Stimulated activated naive CD8-positive, alpha-beta T cell treated with anti-CD3 and anti-CD28 coated beads, Interleukin-15, Interleukin-2, amounts not matched to agents 100 U/mL and 50 U/mL, for 24 hours (primary cell): Measurements from ENCODE around the gene CDC73.

Experiments used
- ATAC-seq: fragments of 150-1000 bp; cut with Tn5 transposase; one replicate; pipeline ENCODE4 v1.10.0; 2021
- DNase-seq: peaks from one replicate; pipeline ENCODE4 v3.0.0; 2021

The CDC73 gene

DNA sequence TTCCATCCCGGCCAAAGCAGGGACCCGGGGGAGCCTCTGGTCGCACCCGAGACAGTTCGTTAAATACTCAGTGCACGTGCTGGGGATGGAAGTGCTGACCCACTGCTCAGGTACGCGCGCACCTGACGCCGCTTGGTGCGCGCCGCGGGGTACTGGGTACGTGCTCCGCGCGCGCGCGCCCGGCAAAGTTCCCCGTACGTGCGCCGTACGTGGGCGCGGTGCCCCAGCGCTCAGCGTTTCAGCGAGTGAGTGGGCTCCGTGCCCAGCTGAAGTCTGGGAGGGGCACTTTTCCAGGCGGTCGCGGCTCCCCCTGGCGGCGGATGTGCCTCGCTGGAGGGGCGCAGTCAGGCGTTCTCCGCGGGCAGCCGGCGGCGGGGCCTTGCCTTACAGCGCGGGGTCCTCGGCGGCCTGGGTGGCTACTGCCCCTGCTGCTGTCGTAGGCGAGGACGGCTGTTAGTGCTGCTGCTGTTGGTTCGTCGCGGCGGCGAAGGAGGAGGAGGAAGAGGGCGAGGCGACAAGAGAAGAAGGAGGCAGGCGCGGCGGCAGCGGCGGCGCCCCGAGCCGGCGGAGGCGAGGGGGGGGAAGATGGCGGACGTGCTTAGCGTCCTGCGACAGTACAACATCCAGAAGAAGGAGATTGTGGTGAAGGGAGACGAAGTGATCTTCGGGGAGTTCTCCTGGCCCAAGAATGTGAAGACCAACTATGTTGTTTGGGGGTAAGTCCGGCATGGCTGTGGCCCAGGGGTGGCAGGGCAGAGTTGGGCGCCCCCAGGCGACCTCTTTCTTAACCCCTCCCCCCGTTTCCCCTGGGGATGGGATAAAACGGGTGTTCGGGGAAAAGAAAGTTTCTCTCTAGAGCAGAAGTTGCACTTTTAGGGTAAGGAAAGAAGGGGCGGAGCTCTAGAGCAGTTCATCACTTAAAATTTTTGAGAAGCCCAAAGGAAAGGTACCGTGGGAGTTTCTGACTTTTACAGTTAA, at the start of gene CDC73:
TSS of gene CDC73 (plus strand) at position 416 of the 978 bp plus-strand sequence. CDS start at position 586, 170 bp downstream.
- DNase-seq (peak; percentile 100), ATAC-seq (peak; percentile 96)

DNA sequence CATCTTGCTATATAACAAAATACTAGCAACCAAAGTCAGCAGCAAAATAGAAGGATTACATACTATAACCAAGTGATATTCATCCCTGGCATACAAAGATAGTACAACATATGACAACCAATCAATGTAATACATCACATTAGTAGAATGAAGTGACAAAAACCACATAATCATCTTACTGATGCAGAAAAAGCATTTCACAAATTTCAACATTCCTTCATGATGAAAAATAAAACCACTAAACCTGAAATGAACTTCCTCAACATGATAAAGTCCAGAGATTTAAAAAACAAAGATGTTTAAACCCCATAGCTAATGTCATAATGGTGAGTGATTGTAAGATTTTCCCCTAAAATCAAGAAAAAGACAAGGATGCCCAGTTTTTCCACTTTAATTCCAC, 43.8 kb upstream of the CDC73 start:
- DNase-seq (no peak), ATAC-seq (no peak)

DNA sequence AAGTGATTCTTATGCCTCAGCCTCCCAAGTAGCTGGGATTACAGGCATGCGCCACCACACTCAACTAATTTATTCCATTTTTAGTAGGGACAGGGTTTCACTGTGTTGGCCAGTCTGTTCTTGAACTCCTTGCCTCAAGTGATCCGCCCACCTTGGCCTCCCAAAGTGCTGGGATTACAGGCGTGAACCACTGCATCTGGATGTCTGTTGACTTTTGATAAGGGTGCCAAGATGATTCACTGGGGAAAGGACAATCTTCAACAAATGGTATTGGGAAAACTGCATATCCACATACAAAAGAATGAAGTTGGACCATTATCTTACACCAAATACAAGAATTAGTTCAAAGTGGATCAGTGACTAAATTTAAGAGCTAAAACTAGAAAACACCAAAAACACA, 42.6 kb upstream of the CDC73 start:
- ATAC-seq = no peak
- no peak for DNase-seq

DNA sequence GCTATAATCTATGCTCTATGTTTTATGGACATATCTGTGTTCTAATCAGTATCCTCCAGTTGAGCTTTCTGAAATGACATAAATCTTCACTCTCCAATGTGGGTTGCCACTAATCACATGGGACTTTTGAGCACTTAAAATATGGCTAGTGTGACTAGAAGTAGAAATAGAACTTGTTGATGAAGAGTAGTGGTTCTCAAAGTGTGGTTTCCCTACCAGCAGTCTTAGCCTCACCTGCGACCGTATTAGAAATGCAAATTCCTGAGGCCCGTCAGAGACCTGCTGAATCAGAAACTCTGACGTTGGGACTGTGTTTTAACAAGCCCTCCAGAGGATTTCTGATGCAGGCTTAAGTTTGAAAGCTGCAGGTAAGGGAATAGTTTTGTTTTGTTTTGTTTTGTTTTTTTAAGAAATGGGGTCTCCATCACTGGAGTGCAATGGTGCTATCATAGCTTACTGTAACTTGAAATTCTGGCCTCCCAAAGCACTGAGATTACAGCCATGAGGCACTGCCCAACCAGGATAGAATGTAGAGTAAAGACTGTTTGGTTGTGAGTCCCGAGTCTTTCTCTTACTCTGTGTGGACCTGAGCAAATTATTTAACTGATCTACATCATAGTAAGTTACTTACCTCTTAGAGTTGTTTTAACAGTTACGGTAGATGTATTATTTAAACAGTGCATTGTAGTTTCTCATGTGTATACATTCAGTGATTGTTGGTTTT, 38.3 kb upstream of the CDC73 start:
- DNase-seq (no peak), ATAC-seq (no peak)

DNA sequence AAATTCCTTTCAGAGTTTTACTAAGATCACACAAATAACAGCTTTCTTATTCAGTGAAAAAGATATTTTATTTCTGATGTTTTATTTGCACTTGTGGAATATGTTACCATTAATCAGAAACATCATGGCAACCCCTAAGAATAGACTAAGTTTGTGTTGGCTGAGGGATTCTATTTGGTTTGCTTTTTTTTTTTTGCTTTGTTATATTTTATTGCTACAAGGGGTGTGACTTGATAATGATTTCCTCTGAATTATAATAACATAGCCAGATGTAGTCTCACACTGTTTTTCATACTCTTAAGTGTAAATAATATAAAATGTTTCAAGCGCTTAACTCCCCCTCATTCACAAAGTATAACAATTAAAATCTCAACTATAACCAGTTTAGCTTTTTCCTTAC, 36.6 kb upstream of the CDC73 start:
- DNase-seq (no peak), ATAC-seq (no peak)

DNA sequence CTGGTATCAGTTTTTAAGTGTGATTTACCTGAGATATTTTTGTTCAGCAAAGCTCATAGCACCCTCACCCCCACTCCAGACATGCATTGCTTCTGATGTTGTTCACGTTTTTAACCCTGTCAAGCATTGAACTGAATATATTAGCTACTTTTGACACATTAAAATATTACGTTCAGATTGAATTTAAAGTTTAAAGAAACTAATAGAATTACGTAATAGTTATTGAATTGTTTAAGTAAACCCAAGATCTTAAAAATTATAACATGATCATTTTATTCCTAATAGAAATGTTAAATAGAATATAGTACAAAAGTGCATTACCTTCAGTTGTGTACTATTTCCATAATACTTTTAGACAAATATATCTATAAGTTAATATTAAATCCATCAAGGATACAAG, 35.5 kb upstream of the CDC73 start:
- DNase-seq = no peak
- no peak for ATAC-seq

DNA sequence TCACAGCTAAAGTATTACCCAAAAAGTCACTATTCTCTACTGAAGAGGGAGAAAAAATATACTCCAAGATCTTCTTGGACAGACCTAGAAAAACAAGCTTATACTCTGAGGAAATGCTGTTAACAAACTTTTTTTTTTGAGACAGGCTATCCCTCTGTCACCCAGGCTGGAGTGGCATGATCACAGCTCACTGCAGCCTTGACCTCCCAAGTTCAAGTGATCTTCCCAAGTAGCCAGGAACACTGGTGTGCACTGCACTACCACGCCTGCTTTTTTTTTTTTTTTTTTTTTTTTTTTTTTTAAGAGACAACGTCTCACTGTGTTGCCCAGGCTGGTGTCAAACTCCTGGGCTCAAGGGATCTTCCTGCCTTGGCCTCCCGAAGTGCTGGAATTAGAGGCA, 33.9 kb upstream of the CDC73 start:
- no peak for ATAC-seq

DNA sequence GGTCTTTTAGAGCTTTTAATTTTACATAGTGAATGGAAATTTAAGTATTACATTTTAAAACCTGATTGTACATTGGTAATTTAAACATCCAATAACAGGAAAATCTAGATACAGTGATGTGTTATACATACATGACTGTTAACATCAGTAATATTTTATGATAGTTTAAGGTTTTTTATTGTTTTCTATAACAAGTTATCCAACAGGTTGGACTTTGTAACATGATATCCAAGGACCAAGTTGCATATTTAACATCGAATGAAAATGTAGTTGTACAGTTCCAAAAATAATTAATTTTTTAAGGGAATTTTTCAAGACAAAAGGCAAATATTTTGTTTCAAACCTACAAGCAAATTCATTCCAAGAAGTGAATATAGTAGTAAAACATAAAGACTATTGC, 31.0 kb upstream of the CDC73 start:
- DNase-seq = no peak
- no peak for ATAC-seq

More for the DNA sequence above, 33.9 kb upstream of the CDC73 start:
- no peak for DNase-seq

DNA sequence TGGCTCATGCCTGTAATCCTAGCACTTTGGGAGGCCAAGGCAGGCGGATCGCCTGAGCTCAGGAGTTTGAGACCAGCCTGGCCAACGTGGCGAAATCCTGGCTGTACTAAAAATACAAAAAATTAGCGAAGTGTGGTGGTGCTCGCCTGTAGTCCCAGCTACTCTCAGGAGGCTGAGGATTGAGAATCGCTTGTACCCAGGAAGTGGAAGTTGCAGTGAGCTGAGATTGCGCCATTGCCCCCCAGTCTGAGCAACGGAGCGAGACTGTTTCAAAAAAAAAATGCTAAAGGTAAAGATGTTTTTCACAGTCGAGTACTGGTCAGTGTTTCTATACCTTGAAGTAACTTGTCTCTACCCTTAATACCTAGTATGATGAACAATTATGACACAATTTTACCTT, 27.7 kb upstream of the CDC73 start:
- ATAC-seq (no peak), DNase-seq (no peak)

DNA sequence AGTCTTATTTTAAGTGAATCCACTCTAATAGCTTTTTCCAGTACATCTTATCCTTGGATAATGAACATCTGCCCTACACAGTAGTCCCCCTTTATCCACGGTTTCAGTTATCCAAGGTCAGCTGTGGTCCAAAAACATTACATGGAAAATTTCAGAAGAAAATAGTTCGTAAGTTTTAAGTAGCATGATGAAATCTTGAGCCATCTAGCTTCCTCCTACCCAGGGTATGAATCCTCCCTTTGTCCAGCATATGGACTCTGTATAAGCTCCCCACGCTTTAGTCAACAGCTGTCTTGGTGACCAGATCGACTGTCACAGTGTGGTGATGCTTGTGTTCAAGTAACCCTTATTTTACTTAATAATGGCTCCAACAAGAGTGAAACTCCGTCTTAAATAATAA, 19.2 kb upstream of the CDC73 start:
- no peak for ATAC-seq
- no peak for DNase-seq

DNA sequence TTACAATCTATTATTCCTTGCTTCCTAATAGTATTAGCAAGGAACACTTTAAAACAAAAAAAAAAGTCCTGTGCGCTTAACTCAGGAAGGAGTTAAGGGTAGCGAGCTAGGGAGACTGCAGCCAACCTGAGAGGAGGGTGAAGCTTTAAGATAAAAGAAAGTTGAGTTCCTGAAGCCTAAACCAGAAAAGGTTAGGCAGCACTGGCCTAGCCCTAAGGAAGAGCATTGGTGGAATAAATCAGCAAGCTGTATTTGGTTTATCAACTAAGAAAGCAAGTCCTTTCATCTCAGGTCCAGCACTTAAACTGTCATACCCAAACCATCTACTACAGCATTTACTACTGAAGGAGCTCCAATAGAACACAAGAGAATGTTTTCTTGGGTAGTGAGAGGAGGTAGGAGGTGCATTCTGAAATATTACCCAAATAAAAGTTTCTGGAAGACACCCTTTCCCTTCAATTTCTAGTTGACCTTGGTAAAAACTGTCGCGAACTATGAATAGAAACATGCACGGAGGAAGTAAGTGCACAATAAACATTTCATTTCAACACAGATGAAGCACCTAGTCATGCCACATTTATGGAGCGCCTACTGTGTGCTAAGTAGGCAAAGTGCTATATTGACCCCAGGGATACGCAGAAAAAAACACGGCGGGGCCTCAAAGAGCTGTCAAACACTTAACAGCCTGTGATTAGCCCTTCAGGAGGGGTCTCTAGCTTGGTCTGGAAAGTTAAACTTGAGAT, 17.9 kb upstream of the CDC73 start:
- DNase-seq = no peak
- ATAC-seq = no peak

DNA sequence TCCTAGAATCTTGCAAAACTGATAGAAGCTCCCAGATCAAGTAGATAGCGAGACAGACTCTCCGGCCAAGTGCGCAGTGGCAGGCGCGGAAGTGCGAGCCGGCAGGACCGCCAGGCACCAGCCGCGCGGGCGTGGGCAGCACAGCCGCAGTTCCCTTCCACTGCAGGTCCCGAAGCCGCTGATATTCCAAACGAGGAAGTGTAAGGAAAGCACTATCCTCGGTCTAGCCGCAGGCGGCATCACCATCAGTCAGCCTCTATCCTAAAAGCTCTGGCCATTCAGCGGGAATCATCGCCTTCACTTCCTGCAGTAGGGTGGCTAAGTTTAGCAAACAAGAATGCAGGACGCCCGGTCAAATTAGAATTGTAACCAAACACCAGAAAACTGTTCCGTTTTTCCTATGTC, 17.3 kb upstream of the CDC73 start:
- DNase-seq (peak; percentile 41), ATAC-seq (peak; percentile 26)

DNA sequence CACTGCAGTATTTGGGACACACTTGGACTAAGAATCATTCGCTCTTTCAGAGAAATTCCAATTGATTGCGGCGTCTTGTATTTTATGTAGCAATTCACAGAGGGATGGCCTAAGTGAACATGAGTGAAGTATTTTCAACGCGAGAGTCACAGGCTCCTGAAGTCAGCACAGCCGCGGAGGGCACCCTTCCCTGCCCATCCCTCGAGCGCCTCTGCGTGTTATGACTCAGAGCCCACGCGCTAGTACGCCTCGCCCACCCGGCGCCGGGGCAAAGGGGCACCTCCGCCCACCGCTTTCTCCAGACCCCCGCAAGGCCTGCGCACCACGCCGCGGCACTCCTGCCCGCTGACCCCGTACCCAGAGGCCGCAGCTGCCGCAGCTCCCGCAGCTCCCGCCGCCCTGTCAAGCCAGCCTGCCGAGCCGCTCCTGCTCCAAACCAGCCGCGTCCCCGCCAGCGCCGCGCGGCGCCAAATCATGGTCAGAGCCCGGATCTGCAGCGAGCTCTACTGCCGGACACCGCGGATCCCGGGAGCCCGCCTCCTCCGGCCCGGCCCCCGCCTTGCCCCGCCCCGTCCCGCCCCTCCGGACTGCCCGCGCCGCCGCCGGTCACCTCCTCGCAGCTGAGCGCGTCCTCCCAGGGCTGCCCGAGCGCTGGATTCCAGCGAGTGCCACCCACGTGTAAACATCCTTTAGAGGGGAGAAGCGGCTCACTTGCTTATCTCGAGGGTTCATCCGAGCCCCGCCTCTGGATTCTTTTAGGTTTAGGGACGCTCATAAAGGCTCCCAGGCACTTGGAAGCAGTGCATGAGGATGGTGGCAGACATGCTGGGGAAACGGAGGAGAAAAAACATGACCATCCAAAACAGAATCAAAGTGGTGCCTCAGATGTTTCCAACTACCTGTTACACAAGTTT, 16.7 kb upstream of the CDC73 start, which contains the start of gene GLRX2:
TSS of gene GLRX2 (minus strand) at position 508 of the 914 bp plus-strand sequence. CDS start at position 476, 32 bp downstream.
- DNase-seq = peak; percentile 73

DNA sequence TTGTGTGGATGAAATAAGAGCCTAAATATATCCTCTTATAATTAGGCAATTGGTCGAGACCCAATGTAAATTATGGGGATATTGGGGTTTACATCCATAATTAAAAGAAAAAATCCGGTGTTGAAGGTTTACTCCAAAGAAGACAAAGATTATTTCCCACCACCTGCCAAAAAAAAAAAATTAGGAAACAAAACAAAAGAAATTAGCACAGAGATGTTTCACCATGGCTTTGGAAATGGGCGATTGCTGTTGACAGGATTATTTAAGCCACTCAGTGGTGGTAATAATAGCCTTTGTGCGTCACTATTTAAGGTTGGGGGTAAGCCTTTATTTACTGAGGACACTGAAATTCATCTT, 16.0 kb upstream of the CDC73 start:
- no peak for ATAC-seq
- DNase-seq = no peak

More for the DNA sequence above, 16.7 kb upstream of the CDC73 start, which contains the start of gene GLRX2:
- ATAC-seq = peak; percentile 93

DNA sequence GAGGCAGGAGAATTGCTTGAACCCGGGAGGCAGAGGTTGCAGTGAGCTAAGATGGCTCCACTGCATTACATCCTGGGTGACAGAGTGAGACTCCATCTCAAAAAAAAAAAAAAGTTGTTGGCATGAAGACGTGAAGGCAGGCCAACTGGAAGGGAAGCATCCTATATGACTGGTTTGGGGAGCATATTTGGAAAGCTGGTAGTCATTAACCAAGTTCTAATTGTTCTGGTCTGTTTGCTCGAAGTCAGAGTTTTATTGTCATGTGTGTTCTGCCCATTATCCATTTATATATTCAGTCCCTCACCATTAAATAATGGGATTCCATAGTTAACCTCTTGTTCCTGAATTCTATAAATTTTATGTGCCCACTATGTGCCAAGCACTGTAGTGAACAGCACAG, 13.4 kb upstream of the CDC73 start:
- DNase-seq = no peak
- ATAC-seq = no peak

DNA sequence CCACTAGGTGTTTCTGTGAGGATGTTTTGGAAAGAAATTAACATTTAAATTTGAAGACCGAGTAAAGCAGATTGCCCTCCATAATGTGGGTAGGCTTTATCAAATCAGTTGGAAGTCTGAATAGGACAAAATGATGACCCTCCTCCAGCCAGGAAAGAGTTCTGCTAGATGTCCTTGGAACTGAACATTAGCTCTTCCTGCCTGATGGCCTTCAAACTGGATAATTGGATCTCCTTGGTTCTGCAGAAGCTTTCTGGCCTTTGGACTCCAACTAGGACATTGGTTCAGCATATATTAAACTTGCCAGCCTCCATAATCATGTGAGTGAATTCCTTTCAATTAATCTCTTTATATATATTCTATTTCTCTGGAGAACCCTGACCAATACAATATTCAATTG, 12.2 kb upstream of the CDC73 start:
- ATAC-seq = no peak
- DNase-seq = no peak

DNA sequence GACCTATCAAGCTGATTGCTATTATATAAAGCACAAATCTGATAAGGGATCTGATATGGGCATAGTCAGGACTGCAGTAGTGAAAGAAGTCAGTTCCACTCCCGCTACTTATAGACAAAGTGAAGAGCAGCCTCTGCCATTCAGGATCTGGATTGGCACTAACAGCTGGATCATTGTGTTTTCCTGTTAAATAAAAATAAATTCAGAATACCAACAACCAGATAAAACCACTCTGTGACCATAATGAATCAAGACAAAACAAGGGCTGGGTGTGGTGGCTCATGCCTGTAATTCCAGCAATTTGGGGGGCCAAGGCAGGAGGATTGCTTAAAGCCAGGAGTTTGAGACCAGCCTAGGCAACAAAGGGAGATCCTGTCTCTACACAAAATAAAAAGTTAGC, 11.6 kb upstream of the CDC73 start:
- DNase-seq (no peak), ATAC-seq (no peak)

DNA sequence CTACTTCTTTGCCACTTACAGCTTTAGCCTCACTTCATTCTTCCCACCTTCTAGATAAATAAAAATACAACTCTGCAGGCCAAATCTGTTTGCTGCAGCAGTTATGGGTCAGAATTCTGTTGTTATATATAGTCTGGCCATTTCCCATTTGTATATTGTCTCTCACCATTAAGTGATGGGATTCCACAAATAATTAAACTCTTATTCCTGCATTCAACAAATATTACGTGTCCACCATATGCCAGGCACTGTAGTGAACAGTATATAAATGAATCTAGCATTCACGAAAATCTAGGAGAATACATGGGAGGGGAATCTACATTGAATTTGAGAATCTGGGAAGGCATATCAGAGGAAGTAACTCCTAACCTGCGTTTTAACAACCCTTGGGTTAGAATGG, 11.0 kb upstream of the CDC73 start:
- no peak for ATAC-seq
- no peak for DNase-seq

DNA sequence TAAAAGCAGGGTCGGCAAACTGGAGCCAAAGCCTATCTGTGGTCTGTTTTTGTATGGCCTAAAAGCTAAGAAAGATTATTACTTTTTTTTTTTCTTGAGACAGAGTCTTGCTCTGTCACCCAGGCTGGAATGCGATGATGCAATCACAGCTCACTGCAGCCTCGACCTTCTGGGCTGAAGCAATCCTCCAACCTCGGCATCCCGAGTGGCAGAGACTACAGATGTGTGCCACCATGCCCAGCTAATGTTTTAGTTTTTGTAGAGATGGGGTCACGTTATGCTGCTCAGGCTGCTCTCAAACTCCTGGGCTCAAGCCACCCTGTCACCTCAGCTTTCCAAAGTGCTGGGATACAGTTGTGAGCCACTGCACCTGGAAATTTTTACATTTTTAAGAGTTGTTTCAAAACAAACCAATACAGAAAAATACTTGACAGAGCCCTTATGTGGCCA, 10.2 kb upstream of the CDC73 start:
- DNase-seq (no peak), ATAC-seq (no peak)

DNA sequence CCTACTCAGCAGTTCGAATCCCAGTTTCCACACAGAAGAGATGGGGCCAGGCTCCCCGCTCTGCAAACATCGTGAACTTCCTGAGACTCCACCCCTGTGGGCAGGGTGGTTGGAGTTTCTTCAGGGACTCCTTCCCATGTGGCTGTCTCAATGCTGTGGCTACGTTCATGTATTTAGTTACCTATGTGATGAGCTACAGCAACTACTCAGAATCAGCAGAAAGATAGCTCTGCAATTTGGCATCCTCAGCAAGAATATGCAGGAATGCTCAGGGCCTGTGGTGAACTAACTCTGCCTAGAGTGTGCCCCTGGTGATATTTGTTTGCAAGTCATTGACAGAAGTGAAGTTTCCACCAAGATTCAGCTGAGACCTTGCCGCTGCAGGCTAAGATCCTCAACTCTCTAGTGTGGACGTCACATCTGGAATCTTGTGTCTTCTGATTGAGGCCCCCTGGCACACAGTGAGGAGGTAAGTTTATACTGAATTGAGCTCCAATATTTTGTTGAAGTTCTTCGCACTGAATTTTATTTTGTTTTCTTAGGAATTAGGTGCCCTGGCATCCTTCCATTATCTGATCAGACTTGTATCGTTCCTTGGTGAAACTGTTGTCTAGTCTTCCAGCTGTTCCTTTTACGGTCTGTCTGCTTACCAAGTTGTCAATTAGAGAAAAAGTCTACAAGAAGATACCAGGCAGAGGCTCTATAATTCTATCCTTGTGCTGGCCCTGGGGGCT, 8.4 kb upstream of the CDC73 start:
- ATAC-seq = no peak

DNA sequence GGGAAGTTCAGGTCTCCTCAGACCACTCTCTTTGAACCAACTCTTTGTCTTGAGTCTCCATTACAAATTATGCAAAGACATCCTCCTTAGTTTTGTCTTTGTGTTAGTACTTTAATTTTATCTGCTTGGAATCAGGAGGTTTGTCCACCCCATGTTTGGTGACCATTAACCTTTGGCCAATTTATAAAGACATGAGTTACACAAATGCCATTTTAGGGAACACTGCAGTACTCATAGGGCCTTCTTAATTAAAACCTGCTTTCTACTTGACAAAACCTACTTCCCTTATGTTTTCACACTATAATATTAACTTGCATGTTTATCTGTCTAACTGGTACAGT, 7.9 kb upstream of the CDC73 start:
- DNase-seq = no peak
- ATAC-seq = no peak

More for the DNA sequence above, 8.4 kb upstream of the CDC73 start:
- no peak for DNase-seq
